Panc1 (cell line): ENCODE data around the gene PPP1R9B.

Experiments used
- POLR2AphosphoS5 ChIP-seq: IDR thresholded peaks from 2 replicates; pipeline ENCODE4 v1.6.1; 2012; ENCODE audit warnings: mild to moderate bottlenecking, low read depth, low read length, moderate library complexity
- SIN3A ChIP-seq: IDR thresholded peaks from 2 replicates; pipeline ENCODE4 v1.6.1; 2012; ENCODE audit warnings: low read depth, mild to moderate bottlenecking, low read length, moderate library complexity, borderline replicate concordance; ENCODE audit not compliant: insufficient read depth
- TCF7L2 ChIP-seq: IDR thresholded peaks from 2 replicates; pipeline ENCODE4 v1.6.1; 2011; ENCODE audit warnings: mild to moderate bottlenecking, low read depth, low read length, inconsistent platforms
- TF ChIP-seq, protein P1 (sequence below): fragments of 450-650 bp; IDR thresholded peaks from 2 replicates; pipeline ENCODE4 v1.5.1; 2017; ENCODE audit warnings: mild to moderate bottlenecking
- TF ChIP-seq, protein P2 (sequence below), 2 experiments: IDR thresholded peaks; 2 replicates each; pipeline ENCODE4 v1.6.1; 2011 to 2012; ENCODE audit warnings: low read depth in 2 of 2, control low read depth in 1 of 2, low read length in 1 of 2, mild to moderate bottlenecking in 1 of 2, moderate library complexity in 1 of 2; ENCODE audit not compliant: insufficient read depth in 1 of 2

DNA sequence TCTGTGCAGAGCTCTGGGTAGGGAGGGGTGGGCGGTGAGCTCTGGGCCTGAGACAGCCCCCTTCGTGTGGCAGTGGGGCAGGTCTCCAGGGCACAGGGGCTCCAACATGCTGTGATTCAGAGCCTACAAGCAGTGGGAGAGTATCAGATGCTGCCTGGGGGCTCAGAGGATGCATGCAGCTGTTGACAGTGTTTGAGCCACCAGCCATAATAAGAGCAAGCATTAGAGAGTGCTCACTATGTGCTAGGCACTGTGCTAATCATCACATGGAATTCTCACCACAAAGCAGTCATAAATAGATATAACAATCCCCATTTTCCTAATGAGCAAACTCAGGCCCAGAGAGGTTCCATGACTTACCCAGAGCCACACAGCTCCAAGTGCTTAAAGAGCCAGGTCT, 47.2 kb downstream of the PPP1R9B start:
- TF ChIP-seq, protein P1, sequence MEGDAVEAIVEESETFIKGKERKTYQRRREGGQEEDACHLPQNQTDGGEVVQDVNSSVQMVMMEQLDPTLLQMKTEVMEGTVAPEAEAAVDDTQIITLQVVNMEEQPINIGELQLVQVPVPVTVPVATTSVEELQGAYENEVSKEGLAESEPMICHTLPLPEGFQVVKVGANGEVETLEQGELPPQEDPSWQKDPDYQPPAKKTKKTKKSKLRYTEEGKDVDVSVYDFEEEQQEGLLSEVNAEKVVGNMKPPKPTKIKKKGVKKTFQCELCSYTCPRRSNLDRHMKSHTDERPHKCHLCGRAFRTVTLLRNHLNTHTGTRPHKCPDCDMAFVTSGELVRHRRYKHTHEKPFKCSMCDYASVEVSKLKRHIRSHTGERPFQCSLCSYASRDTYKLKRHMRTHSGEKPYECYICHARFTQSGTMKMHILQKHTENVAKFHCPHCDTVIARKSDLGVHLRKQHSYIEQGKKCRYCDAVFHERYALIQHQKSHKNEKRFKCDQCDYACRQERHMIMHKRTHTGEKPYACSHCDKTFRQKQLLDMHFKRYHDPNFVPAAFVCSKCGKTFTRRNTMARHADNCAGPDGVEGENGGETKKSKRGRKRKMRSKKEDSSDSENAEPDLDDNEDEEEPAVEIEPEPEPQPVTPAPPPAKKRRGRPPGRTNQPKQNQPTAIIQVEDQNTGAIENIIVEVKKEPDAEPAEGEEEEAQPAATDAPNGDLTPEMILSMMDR = no peak
- TF ChIP-seq POLR2AphosphoS5 (no peak), TCF7L2 (no peak), SIN3A (no peak)
- TF ChIP-seq, protein P2, sequence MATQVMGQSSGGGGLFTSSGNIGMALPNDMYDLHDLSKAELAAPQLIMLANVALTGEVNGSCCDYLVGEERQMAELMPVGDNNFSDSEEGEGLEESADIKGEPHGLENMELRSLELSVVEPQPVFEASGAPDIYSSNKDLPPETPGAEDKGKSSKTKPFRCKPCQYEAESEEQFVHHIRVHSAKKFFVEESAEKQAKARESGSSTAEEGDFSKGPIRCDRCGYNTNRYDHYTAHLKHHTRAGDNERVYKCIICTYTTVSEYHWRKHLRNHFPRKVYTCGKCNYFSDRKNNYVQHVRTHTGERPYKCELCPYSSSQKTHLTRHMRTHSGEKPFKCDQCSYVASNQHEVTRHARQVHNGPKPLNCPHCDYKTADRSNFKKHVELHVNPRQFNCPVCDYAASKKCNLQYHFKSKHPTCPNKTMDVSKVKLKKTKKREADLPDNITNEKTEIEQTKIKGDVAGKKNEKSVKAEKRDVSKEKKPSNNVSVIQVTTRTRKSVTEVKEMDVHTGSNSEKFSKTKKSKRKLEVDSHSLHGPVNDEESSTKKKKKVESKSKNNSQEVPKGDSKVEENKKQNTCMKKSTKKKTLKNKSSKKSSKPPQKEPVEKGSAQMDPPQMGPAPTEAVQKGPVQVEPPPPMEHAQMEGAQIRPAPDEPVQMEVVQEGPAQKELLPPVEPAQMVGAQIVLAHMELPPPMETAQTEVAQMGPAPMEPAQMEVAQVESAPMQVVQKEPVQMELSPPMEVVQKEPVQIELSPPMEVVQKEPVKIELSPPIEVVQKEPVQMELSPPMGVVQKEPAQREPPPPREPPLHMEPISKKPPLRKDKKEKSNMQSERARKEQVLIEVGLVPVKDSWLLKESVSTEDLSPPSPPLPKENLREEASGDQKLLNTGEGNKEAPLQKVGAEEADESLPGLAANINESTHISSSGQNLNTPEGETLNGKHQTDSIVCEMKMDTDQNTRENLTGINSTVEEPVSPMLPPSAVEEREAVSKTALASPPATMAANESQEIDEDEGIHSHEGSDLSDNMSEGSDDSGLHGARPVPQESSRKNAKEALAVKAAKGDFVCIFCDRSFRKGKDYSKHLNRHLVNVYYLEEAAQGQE (IDR thresholded peaks at IDR 0.05; ENCODE audit: insufficient read depth in 1 of 2, low read depth in 2 of 2, low read length in 1 of 2) = no peak
